Memory B cell (primary cell): ENCODE results near the gene ZC3H18.

Source experiments
- ATAC-seq: fragments of 150-1000 bp; cut with Tn5 transposase; 2 replicates; pipeline ENCODE4 v1.10.0; 2021; ENCODE audit warnings: low read depth, mild to moderate bottlenecking, moderate library complexity
- DNase-seq, 2 donors: peaks; one replicate each; pipeline ENCODE4 v3.0.0; 2022; ENCODE audit warnings: low spot score in 2 of 2
- H3K27ac Mint-ChIP-seq: one replicate; pipeline ENCODE4 v1.8.0; 2022; ENCODE audit warnings: mild to moderate bottlenecking, moderate library complexity, mixed read lengths
- H3K27me3 Mint-ChIP-seq: one replicate; pipeline ENCODE4 v1.8.0; 2022; ENCODE audit warnings: mixed read lengths
- H3K36me3 Mint-ChIP-seq: one replicate; pipeline ENCODE4 v1.8.0; 2022; ENCODE audit warnings: mild to moderate bottlenecking, mixed read lengths
- H3K4me1 Mint-ChIP-seq: one replicate; pipeline ENCODE4 v1.8.0; 2022; ENCODE audit warnings: mixed read lengths
- H3K4me3 Mint-ChIP-seq: one replicate; pipeline ENCODE4 v1.8.0; 2022; ENCODE audit warnings: mild to moderate bottlenecking, moderate library complexity, mixed read lengths
- H3K9me3 Mint-ChIP-seq: one replicate; pipeline ENCODE4 v1.8.0; 2022; ENCODE audit warnings: mixed read lengths

Gene ZC3H18

GRCh38 chr16:88593489-88593888, 23.3 kb downstream of the ZC3H18 start:
- no peak overlapping the region for H3K27ac Mint-ChIP-seq
- H3K27me3 Mint-ChIP-seq, result no peaks in the 10 kb centered on the region
- DNase-seq (no peak), ATAC-seq (no peak)
- no peak overlapping the region for H3K4me3 Mint-ChIP-seq
- H3K9me3 Mint-ChIP-seq, result no peaks in the 10 kb centered on the region
- H3K4me1 Mint-ChIP-seq, result peaks cover 12% of the 10 kb centered on the region
- H3K36me3 Mint-ChIP-seq, result peaks cover 17% of the 10 kb centered on the region

- Mint-ChIP-seq H3K27me3 (no peaks in the 10 kb centered on the region), H3K36me3 (peaks cover 16% of the 10 kb centered on the region), H3K27ac (no peak overlapping the region), H3K4me1 (peaks cover 12% of the 10 kb centered on the region), H3K9me3 (no peaks in the 10 kb centered on the region), H3K4me3 (no peak overlapping the region)
- ATAC-seq (no peak), DNase-seq (no peak)
Measured at GRCh38 chr16:88593910-88594309, 23.7 kb downstream of the ZC3H18 start.

GRCh38 chr16:88595101-88595500, 24.9 kb downstream of the ZC3H18 start:
- Mint-ChIP-seq H3K9me3 (no peaks in the 10 kb centered on the region), H3K4me3 (no peak overlapping the region), H3K27ac (no peak overlapping the region), H3K27me3 (no peaks in the 10 kb centered on the region), H3K36me3 (peaks cover 15% of the 10 kb centered on the region), H3K4me1 (peaks cover 10% of the 10 kb centered on the region)
- ATAC-seq (no peak), DNase-seq (no peak)

- no peak overlapping the region for H3K4me3 Mint-ChIP-seq
- peaks cover 10% of the 10 kb centered on the region for H3K4me1 Mint-ChIP-seq
- H3K9me3 Mint-ChIP-seq, result no peaks in the 10 kb centered on the region
- peaks cover 17% of the 10 kb centered on the region for H3K36me3 Mint-ChIP-seq
- DNase-seq (no peak), ATAC-seq (no peak)
- no peaks in the 10 kb centered on the region for H3K27me3 Mint-ChIP-seq
- no peak overlapping the region for H3K27ac Mint-ChIP-seq
Measured at GRCh38 chr16:88595921-88596320, 25.7 kb downstream of the ZC3H18 start.

GRCh38 chr16:88596483-88596882, 26.3 kb downstream of the ZC3H18 start:
- no peaks in the 10 kb centered on the region for H3K9me3 Mint-ChIP-seq
- no peak for ATAC-seq
- H3K4me1 Mint-ChIP-seq, result peaks cover 10% of the 10 kb centered on the region
- no peak overlapping the region for H3K4me3 Mint-ChIP-seq
- H3K36me3 Mint-ChIP-seq, result peaks cover 19% of the 10 kb centered on the region
- no peak for DNase-seq
- no peak overlapping the region for H3K27ac Mint-ChIP-seq
- no peaks in the 10 kb centered on the region for H3K27me3 Mint-ChIP-seq

GRCh38 chr16:88597856-88598491, 27.8 kb downstream of the ZC3H18 start:
- ATAC-seq, result no peak
- DNase-seq, result no peak
- Mint-ChIP-seq H3K9me3 (no peaks in the 10 kb centered on the region), H3K27ac (no peak overlapping the region), H3K27me3 (no peaks in the 10 kb centered on the region), H3K4me3 (no peak overlapping the region), H3K36me3 (peaks cover 25% of the 10 kb centered on the region), H3K4me1 (peaks cover 5% of the 10 kb centered on the region)

GRCh38 chr16:88599092-88599733, 29.0 kb downstream of the ZC3H18 start:
- no peak for DNase-seq
- peaks cover 5% of the 10 kb centered on the region for H3K4me1 Mint-ChIP-seq
- H3K4me3 Mint-ChIP-seq, result no peak overlapping the region
- H3K36me3 Mint-ChIP-seq, result peaks cover 25% of the 10 kb centered on the region
- ATAC-seq, result no peak
- H3K27me3 Mint-ChIP-seq, result no peaks in the 10 kb centered on the region
- H3K27ac Mint-ChIP-seq, result no peak overlapping the region
- no peaks in the 10 kb centered on the region for H3K9me3 Mint-ChIP-seq

- H3K9me3 Mint-ChIP-seq, result no peaks in the 10 kb centered on the region
- DNase-seq (no peak), ATAC-seq (no peak)
Measured at GRCh38 chr16:88599825-88600538, 29.8 kb downstream of the ZC3H18 start.

GRCh38 chr16:88600539-88600896, 30.3 kb downstream of the ZC3H18 start:
- H3K9me3 Mint-ChIP-seq, result no peaks in the 10 kb centered on the region
- H3K36me3 Mint-ChIP-seq, result peaks cover 25% of the 10 kb centered on the region
- H3K27me3 Mint-ChIP-seq, result no peaks in the 10 kb centered on the region
- peaks cover 5% of the 10 kb centered on the region for H3K4me1 Mint-ChIP-seq
- no peak overlapping the region for H3K27ac Mint-ChIP-seq
- ATAC-seq (no peak), DNase-seq (no peak)
- H3K4me3 Mint-ChIP-seq, result no peak overlapping the region

More at GRCh38 chr16:88599825-88600538, 29.8 kb downstream of the ZC3H18 start:
- Mint-ChIP-seq H3K4me3 (no peak overlapping the region), H3K4me1 (peaks cover 5% of the 10 kb centered on the region), H3K36me3 (peaks cover 25% of the 10 kb centered on the region), H3K27ac (no peak overlapping the region), H3K27me3 (no peaks in the 10 kb centered on the region)

- H3K36me3 Mint-ChIP-seq, result peaks cover 22% of the 10 kb centered on the region
- DNase-seq (no peak), ATAC-seq (no peak)
- no peak overlapping the region for H3K4me3 Mint-ChIP-seq
- H3K4me1 Mint-ChIP-seq, result peaks cover 5% of the 10 kb centered on the region
- H3K27me3 Mint-ChIP-seq, result no peaks in the 10 kb centered on the region
- H3K9me3 Mint-ChIP-seq, result no peaks in the 10 kb centered on the region
- H3K27ac Mint-ChIP-seq, result no peak overlapping the region
Measured at GRCh38 chr16:88601313-88602036, 31.3 kb downstream of the ZC3H18 start.

GRCh38 chr16:88602091-88602490, 31.9 kb downstream of the ZC3H18 start:
- Mint-ChIP-seq H3K27me3 (no peaks in the 10 kb centered on the region), H3K36me3 (peaks cover 22% of the 10 kb centered on the region), H3K27ac (no peak overlapping the region), H3K4me3 (no peak overlapping the region), H3K9me3 (no peaks in the 10 kb centered on the region), H3K4me1 (peaks cover 5% of the 10 kb centered on the region)
- DNase-seq (no peak), ATAC-seq (no peak)

GRCh38 chr16:88605186-88606147, 35.3 kb downstream of the ZC3H18 start:
- Mint-ChIP-seq H3K27ac (no peak overlapping the region), H3K9me3 (no peaks in the 10 kb centered on the region), H3K27me3 (no peaks in the 10 kb centered on the region), H3K4me3 (no peak overlapping the region), H3K4me1 (peaks cover 16% of the 10 kb centered on the region), H3K36me3 (peaks cover 25% of the 10 kb centered on the region)
- DNase-seq (no peak), ATAC-seq (no peak)

GRCh38 chr16:88606148-88606757, 36.0 kb downstream of the ZC3H18 start:
- Mint-ChIP-seq H3K27me3 (no peaks in the 10 kb centered on the region), H3K27ac (no peak overlapping the region), H3K36me3 (peaks cover 25% of the 10 kb centered on the region), H3K4me3 (no peak overlapping the region), H3K4me1 (peaks cover 18% of the 10 kb centered on the region), H3K9me3 (no peaks in the 10 kb centered on the region)
- ATAC-seq (no peak), DNase-seq (no peak)
